Fibroblast of skin of left biceps (primary cell): ENCODE results near the gene PHLDB1.
"Not testable (repeated sequence)": the region's sequence is repeated elsewhere in the genome, so short reads cannot be mapped to it uniquely, and the experiment has no call there.

Experiments
- DNase-seq, 2 experiments: peaks; one replicate each; pipeline ENCODE4 v3.0.0-alpha.2; 2013; ENCODE audit warnings: low read depth in 2 of 2

PHLDB1 gene

DNA sequence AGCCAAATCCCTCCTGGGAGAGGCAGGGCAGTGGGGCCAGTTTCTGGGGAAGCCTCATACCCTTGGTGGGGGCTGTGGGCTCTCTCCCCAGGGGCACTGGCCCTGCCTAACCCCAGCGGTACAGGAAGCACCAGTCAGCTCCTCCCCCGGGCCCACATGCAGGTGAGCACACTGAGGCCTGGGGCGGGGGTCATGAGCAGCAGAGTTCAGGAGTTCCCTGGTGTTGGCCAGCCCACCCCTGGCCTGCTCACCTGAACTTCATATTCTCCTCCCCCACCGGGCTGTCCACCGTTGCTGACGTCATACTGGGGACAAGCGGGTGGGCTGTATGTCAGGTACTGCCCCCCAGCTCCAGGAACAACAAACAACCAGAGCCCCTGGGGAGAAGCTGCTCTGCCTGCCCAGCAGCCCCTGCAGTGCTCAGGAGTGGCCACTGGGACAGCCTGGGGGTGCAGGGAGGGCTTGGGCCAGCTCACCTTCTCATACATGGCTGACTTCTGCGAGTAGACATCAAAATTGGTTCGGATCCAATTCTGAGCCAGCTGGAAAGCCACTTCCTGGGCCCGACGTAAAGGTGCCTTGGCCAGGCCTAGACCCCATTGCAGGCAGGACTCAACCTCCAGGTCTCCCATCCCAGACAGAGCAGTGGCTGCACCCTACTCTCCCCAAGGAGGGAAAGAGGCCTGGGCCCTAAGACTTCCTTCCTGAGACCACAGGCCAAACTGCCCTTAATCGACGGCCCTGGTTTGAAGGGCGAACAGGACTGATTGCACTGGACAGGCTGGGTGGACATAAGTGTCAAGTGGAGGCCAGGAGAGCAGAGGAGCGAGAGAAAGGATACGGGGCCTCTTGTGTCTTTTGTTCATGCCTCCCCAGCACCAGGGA is 51.3 kb downstream of the PHLDB1 start:
- no peak for DNase-seq

DNA sequence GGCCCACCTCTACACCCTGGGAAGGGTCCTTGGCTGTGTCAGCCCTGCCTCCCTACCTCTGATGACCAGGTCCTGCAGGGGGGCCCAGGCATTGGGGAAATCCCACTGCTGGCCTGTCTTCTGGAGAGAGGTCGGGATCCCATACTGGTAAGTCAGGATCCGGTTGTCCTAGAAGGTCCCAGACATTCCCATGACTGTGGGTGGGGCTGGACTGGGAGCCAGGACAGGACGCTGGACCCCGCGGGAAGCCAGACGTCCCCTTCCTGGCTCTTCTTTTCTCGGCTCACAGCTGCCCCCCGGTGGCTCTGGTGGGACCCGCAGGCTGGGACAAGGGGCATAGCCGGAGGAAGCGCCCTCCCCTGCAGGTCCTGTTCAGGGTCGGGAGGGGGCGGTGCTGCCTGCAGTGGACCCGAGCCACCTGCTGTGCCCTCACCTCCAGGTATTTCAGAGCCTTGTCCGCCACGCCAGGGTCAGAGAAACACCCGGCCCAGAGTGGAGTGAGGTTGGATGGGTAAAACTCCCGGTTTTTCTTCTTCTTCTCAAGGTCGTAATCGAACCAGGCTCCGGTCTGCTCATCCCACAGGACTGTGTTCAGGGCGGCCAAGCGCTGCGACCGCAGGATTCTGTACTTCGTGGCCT is 52.0 kb downstream of the PHLDB1 start:
- DNase-seq = peak; percentile 25 to 40

GRCh38 chr11:118659953-118660680 is 52.7 kb downstream of the PHLDB1 start:
- DNase-seq = no peak

DNA sequence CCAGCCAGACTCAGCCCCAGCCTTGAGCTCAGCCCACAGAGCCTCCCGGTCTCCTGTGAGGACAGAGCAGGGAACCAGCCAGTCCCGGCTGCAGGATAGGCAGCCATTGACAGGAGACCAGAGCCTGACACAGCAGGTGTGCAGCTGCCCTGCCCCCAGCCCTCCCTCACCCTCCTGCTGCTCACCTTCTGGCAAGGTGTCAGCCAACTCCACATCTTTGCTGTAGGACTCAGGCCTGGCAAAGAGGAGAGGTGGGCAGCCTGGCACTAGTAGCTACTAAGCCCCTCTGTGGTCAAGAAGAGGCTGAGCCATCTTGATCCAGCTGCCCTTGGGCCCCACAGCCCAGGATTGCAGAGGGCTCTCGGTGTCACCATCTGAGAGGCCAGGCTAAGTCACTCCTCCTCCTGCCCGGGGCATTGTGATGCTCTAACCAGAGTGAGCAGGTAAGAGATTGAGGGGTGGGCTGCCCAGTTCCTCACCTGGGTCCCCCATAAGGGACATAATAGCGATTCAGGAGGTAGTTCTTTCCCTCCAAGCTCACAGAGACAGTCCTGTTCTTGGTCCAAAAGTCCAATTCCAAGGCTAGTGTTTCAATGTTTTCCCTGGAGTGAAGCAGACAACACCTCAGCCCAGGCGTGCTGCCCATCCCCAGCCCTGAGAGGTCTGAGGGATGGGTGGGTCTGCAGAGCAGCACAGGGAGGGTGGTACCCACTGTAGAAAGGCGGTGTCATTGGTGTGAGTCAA is 53.4 kb downstream of the PHLDB1 start:
- DNase-seq = no peak

DNA sequence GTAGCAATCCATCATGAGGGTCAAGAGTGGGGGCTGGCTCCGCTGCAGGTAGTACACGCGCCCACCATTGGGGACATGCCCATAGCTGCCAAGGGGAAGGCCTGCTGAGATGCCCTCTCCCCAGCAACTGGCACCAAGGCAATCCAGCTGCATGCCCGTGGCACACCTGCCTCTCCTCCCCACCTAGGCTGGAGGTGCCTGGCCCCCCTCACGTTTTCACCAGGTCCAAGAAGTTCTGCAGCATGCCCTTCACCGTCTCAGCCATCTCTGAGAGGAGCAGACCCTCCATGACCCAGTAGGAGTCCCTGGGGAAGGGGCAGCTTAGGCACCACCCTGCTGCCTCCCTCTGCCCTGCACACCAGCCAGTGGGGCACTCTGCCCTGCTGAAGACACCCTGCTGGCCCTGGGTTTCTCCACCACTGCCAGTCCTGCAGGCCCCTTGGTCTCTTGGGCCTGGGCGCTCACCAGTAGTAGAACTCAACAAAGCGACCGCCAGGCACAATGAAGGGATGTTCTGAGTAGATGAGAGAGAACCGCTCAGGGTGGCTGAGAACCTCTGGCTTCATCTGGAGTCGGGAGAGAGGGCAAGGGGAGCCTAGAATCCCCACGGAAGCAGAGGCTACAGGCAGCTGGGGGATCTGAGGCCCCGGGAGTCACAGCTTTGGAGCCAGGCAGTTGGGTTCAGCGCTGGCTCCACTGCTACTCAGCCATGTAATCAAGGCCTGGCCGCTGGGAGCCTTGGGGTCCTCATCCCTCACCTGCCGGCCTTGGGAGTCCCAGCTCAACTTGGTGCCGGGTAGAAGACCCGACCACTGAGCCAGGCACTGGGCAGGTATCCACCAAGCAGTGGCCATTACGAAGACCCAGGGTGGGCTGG is 54.2 kb downstream of the PHLDB1 start:
- DNase-seq = no peak

DNA sequence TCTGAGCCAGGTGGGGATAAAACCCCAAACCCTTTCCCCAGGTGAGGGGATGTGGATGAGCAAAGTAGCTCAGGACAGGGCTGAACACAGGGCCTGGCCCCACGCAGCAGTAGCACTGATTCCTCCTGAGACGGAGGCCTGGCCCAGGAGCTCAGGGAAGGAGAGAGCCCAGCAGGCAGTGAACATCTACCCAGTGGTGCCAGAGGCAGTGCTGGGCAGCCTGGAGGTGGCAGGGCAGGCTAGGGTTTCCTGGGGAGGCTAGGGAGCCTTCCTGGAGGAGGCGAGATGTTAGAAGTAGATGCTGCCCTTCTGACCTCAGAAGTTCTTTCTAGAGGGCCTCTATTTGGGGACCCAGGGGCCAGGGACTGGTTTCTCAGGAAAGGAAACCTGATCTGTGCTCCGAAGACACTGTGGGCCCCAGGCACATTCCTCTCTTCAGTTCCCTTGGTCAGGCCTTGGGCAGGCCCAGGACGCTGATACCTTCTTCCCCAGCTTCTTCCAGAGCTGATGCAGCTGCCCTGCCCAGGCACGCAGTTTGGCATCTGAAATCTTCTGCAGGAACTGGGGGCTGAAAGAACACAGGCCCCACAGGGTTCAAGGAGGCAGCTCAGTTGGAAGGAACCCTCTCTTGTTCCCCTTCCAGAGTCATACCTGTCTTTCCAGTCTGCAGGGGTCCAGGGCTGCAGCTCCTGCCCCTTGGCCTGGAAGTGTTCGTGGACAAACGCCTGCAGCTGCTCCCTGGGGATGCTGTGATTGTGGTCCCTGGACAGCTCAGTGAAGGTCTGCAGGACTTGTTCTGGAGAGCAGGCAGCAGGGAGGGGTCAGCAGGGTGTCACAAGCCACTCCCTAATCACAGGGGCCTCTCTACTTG is 55.2 kb downstream of the PHLDB1 start:
- DNase-seq = no peak

GRCh38 chr11:118663381-118663780 is 56.0 kb downstream of the PHLDB1 start:
- DNase-seq = no peak

GRCh38 chr11:118663902-118664301 is 56.5 kb downstream of the PHLDB1 start:
- DNase-seq = no peak

GRCh38 chr11:118666371-118666770 is 59.0 kb downstream of the PHLDB1 start:
- DNase-seq = no peak

GRCh38 chr11:118670063-118670462 is 62.6 kb downstream of the PHLDB1 start:
- no peak for DNase-seq

DNA sequence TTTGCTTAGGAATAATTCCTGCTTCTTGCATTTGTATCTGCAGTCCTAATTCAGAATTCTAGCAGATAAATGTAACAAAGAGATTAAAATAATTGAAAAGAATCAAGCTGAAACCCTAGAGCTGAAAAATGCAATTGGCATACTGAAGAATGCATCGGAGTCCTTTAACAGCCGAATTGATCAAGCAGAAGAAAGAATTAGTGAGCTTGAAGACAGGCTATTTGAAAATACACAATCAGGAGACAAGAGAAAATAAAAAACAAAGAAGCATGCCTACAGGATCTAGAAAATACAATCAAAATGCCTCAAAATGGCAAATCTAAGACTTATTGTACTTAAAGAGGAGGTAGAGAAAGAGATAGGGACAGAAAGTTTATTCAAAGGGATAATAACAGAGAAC is 63.8 kb downstream of the PHLDB1 start:
- DNase-seq = no peak

DNA sequence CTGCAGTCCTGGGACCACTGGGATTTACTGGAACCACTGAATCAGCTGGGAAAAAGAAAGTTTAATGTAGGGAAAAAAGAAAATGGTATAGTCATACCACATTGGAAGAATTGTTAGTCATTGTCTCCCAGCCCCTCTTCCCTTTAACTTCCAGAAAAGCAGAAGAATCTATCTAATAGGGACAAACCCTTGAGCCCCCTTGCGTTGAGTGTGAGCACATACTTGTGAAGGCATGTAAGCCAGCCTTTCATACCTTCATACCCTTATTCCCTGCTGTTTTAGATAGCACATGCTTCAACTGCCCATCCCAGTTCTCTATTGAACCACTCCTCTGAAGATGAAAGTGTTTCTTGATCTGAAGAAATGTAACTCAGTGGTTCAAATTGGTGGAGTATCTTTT is 65.4 kb downstream of the PHLDB1 start:
- no peak for DNase-seq

GRCh38 chr11:118673361-118674081 is 66.1 kb downstream of the PHLDB1 start:
- DNase-seq = no peak

GRCh38 chr11:118674082-118674435 is 66.6 kb downstream of the PHLDB1 start:
- DNase-seq = no peak

- no peak for DNase-seq
These were observed 70.6 kb downstream of the PHLDB1 start for GRCh38 chr11:118677977-118678376.

GRCh38 chr11:118678908-118679307 is 71.5 kb downstream of the PHLDB1 start:
- DNase-seq = not testable (repeated sequence)

- no peak for DNase-seq
These were observed 72.1 kb downstream of the PHLDB1 start, which contains the start of gene TREH for GRCh38 chr11:118679483-118679882. Gene TREH (minus strand): TSS chr11:118679650. CDS start chr11:118679627, 23 bp downstream.

DNA sequence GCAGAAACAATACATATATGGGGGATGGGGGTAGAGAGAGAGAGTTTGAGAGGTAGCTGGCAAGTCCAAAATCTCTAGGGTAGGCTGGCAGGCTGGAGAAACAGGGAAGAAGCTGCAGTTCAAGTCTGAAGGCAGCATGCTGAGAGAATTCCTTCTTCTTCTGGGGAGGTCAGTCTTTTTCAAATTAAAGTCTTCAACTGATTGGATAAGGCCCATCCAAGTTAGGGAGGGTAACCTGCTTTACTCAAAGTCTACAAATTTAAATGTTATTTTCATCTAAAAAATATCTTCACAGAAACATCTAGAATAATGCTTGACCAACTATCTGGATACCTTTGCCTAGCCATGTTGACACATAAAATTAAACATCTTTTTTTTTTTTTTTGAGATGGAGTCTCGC is 75.0 kb downstream of the PHLDB1 start:
- DNase-seq = no peak

DNA sequence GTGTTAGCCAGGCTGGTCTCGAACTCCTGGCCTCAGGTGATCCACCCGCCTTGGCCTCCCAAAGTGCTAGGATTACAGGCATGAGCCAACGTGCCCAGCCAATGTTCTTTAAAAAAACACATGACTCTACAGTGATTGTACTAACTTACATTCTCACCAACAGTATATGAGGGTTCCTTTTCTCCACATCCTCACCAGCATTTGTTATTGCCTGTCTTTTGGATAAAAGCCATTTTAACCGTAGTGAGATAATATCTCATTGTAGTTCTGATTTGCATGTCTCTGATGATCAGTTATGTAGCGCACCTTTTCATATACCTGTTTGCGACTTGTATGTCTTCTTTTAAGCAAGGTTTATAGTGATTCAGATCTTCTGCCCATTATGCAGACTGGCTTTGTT is 75.5 kb downstream of the PHLDB1 start:
- DNase-seq = not testable (repeated sequence)
